ENCODE results near the gene ZC3H13. TPM values are rescaled to one million over a fixed set of nuclear protein-coding genes. Genes with fewer than 3 reads are reported as not detected.

ZC3H13 gene
- polyA plus RNA-seq = 59.8 TPM

- H3K4me1 Mint-ChIP-seq = peaks cover 17 to 31% (median 23%) of the 10 kb centered on the region in 3 donors
- peaks cover 4% of the 10 kb centered on the region for H3K27me3 Mint-ChIP-seq
- H3K36me3 Mint-ChIP-seq = peaks cover 7% of the 10 kb centered on the region
- H3K27ac Mint-ChIP-seq = peak within 1 kb of the TSS; percentile 43 to 97 (median 94)
- peak within 1 kb of the TSS; percentile 82 to 96 (median 94) for H3K4me3 Mint-ChIP-seq
- peaks cover 0 to 3% (median 0%) of the 10 kb centered on the region in 3 donors for H3K9me3 Mint-ChIP-seq
Observed at GRCh38 chr13:46052319-46053161, at the start of gene ZC3H13. ZC3H13 (minus strand) TSS chr13:46052746; CDS start chr13:46045507, 7,239 bp downstream.

DNA sequence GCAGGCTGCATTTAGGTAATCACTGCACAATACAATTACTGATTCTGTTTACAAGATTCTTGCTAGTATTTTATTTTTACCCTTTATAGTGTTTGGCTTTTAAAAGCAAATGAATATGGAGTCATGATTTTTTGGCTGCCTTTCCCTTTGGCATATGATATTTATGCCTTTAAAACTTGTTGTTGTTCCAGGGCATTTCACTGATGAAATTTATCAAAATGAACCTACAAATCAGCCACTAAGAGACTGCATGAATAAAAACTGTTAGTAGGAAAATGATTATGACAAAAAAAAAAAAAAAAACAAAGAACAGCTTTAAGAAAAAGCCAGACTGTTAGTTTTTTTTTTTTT, 49.7 kb upstream of the ZC3H13 start:
- no peaks in the 10 kb centered on the region for H3K9me3 Mint-ChIP-seq
- H3K4me1 Mint-ChIP-seq = peaks cover 3 to 9% (median 4%) of the 10 kb centered on the region in 3 donors
- no peak overlapping the region for H3K27ac Mint-ChIP-seq
- H3K36me3 Mint-ChIP-seq = no peaks in the 10 kb centered on the region
- H3K27me3 Mint-ChIP-seq = peaks cover 4% of the 10 kb centered on the region
- H3K4me3 Mint-ChIP-seq = no peak overlapping the region

- Mint-ChIP-seq H3K4me1 (peaks cover 0 to 6% (median 0%) of the 10 kb centered on the region in 3 donors), H3K9me3 (peaks cover 0 to 2% (median 0%) of the 10 kb centered on the region in 3 donors), H3K27ac (no peak overlapping the region), H3K36me3 (no peaks in the 10 kb centered on the region), H3K27me3 (peaks cover 3% of the 10 kb centered on the region), H3K4me3 (no peak overlapping the region)
Observed at GRCh38 chr13:46101484-46102254, 49.1 kb upstream of the ZC3H13 start.

DNA sequence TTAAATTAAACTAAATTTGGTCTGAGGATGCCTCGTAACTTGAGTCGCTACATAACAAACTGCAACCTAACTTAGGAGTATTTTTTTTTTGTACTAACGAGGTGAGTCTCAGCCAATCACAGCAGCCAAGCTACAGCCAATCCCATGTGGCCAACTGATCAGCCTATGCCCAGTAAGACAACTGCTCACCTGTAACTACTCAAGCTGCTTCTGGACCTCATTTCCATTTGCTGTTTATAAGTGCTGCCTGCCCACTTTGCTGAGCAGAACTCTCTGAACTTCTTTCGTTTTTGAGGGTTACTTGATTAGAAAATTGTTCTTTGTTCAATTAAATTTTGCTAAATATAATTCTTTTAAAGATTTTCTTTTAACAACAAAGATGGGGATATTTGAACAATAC, 48.5 kb upstream of the ZC3H13 start:
- Mint-ChIP-seq H3K27me3 (peaks cover 3% of the 10 kb centered on the region), H3K9me3 (peaks cover 0 to 2% (median 0%) of the 10 kb centered on the region in 3 donors), H3K27ac (no peak overlapping the region), H3K4me3 (no peak overlapping the region), H3K4me1 (peaks cover 0 to 6% (median 0%) of the 10 kb centered on the region in 3 donors), H3K36me3 (no peaks in the 10 kb centered on the region)

DNA sequence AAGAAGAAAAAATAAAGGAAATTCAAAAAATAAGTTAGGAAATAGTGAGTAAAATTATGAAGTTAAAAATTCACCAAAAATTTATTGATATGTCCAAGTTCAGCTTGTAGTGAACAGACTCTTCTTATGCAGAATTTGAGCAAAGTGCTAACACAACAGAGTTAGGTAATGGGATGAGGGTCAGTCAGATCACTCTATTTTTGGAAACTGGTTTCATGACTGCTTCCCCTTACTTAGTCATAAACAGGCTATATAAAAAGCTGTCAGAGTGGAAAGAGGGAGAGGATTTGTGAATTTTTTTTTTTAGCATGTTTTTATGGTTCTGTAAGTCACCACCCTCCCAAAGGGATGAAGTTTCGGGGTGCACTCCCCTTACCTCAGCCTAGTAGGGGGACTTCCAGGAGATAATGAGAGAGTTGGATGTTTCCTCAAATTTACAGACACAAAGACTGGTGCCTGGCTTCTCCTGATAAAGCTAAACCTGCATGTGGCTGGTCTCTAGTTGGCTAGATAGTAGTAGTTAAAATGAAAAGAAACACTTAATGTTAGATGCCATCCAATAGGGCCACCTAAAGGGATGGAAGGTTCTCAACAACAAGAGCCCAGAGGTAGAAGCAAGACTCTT, 47.8 kb upstream of the ZC3H13 start:
- Mint-ChIP-seq H3K4me1 (peaks cover 0 to 6% (median 0%) of the 10 kb centered on the region in 3 donors), H3K9me3 (peaks cover 0 to 2% (median 0%) of the 10 kb centered on the region in 3 donors), H3K27me3 (peaks cover 5% of the 10 kb centered on the region), H3K27ac (peak overlapping the region in 1 of 3 donors; percentile 27), H3K36me3 (no peaks in the 10 kb centered on the region), H3K4me3 (no peak overlapping the region)

GRCh38 chr13:46097663-46098062, 45.1 kb upstream of the ZC3H13 start:
- Mint-ChIP-seq H3K9me3 (peaks cover 0 to 2% (median 0%) of the 10 kb centered on the region in 3 donors), H3K27me3 (peaks cover 14% of the 10 kb centered on the region), H3K27ac (no peak overlapping the region), H3K36me3 (no peaks in the 10 kb centered on the region), H3K4me3 (no peak overlapping the region), H3K4me1 (peaks cover 0 to 6% (median 0%) of the 10 kb centered on the region in 3 donors)

GRCh38 chr13:46097015-46097414, 44.5 kb upstream of the ZC3H13 start:
- H3K27me3 Mint-ChIP-seq = peaks cover 14% of the 10 kb centered on the region
- peaks cover 0 to 2% (median 0%) of the 10 kb centered on the region in 3 donors for H3K9me3 Mint-ChIP-seq
- H3K4me3 Mint-ChIP-seq = no peak overlapping the region
- no peaks in the 10 kb centered on the region for H3K36me3 Mint-ChIP-seq
- H3K4me1 Mint-ChIP-seq = peaks cover 0 to 4% (median 0%) of the 10 kb centered on the region in 3 donors
- no peak overlapping the region for H3K27ac Mint-ChIP-seq

DNA sequence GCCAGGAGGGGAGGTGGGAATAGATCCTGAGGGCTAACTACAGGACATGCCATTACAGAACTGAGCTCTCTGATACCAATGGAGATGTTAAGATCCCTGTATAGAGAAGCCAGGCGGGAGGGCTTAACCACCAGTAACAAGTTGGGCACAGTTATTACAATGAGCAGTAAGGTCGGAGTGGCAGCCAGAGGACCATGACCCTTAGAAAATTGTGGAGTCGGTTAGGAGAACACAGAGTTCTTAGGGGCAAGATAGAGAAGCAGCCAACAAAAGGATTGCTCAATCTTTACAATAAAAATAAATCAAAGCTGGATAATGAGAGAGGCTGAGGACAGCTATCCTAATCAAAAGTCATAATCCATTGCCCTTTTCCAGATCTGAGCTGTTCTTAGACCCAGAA, 41.9 kb upstream of the ZC3H13 start:
- no peaks in the 10 kb centered on the region for H3K4me1 Mint-ChIP-seq
- peaks cover 19% of the 10 kb centered on the region for H3K27me3 Mint-ChIP-seq
- H3K36me3 Mint-ChIP-seq = no peaks in the 10 kb centered on the region
- H3K27ac Mint-ChIP-seq = no peak overlapping the region
- no peak overlapping the region for H3K4me3 Mint-ChIP-seq
- H3K9me3 Mint-ChIP-seq = peaks cover 0 to 2% (median 0%) of the 10 kb centered on the region in 3 donors

DNA sequence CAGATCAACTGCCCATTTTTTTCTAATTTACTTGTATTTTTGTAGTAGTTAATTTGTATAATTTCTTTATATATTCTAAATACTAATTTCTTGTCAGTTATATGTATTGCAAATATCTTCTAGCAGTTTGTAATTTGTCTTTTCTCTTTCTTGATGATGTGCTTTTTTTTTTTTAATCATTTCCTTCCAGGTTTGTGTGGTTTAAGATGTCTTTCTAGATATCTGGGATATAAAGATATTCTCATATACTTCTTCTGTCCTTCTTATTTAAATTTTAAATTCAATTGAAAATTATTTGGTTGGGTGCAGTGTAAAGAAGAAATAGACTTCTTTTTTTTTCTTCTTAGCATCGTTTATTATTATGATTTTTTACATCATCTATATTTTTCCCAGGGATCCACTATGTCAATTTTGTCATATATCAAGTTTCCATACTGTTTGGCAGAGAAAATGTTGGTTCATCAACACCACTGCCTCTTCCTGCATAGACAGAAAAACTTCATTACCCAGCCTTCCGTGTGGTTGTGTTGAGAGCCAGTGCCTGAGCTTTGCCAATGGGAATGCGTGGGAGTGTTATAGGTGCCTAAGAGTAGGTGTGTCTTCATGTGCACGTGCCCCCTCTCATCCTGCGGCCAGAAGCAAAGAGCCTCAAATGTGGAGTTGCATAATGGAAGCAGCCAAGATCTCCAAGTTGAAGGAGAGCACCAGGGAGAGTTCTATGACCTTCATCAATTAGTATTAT, 36.4 kb upstream of the ZC3H13 start:
- Mint-ChIP-seq H3K36me3 (no peaks in the 10 kb centered on the region), H3K27me3 (peaks cover 15% of the 10 kb centered on the region), H3K27ac (no peak overlapping the region), H3K4me1 (peaks cover 0 to 2% (median 0%) of the 10 kb centered on the region in 3 donors), H3K9me3 (no peaks in the 10 kb centered on the region), H3K4me3 (no peak overlapping the region)

GRCh38 chr13:46087481-46087880, 34.9 kb upstream of the ZC3H13 start:
- Mint-ChIP-seq H3K9me3 (no peaks in the 10 kb centered on the region), H3K4me3 (no peak overlapping the region), H3K27ac (no peak overlapping the region), H3K4me1 (peaks cover 0 to 2% (median 0%) of the 10 kb centered on the region in 3 donors), H3K36me3 (no peaks in the 10 kb centered on the region), H3K27me3 (peaks cover 9% of the 10 kb centered on the region)

DNA sequence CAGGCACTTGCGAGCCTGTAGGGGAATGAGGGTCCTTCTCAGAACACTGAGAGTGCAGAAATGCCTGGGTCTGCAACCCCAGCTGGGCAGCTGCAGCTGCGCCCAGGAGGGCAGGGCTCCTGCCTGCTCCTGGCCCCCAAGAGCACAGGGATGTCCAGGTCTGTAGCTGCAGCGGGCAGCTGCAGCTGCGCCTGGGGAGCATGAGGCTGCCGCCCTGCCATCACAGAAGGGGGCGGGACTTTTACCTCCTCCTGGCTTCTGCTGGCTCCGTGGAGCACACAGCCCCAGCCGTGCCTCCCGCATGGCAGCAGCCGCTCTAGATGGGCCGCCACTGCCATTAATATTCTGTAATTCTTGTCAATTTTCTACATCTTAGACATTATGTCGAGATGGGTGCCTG, 34.4 kb upstream of the ZC3H13 start:
- no peaks in the 10 kb centered on the region for H3K9me3 Mint-ChIP-seq
- peaks cover 0 to 2% (median 0%) of the 10 kb centered on the region in 3 donors for H3K4me1 Mint-ChIP-seq

DNA sequence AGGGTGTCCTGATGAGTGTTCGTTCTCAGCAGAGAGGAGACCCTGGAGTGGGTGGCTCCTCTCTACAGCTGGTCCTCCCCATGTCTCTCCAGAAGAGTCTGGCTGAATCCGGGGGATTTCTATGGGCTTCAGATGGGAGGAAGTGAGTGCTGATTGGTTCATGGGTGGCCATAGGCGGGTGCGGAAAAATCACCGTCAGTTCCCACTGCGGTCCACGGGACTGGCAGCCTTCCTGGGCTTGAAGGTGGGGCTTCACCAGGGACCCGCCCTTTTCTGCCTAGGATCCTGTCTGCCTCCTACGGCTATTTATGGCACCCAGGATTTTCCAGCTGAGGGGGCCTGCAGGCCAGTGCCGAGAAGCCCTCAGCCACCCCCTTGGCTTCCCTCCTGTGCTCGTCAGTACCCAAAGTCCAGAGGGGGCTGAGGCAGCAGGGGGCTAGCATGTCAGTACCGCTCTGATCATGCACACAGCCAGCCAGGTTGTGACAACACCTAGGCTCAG, 33.9 kb upstream of the ZC3H13 start:
- no peak overlapping the region for H3K27ac Mint-ChIP-seq
- H3K4me1 Mint-ChIP-seq = peaks cover 0 to 2% (median 0%) of the 10 kb centered on the region in 3 donors
- no peaks in the 10 kb centered on the region for H3K9me3 Mint-ChIP-seq
- H3K36me3 Mint-ChIP-seq = no peaks in the 10 kb centered on the region
- peaks cover 9% of the 10 kb centered on the region for H3K27me3 Mint-ChIP-seq
- no peak overlapping the region for H3K4me3 Mint-ChIP-seq

More for the DNA sequence above, 34.4 kb upstream of the ZC3H13 start:
- H3K36me3 Mint-ChIP-seq = no peaks in the 10 kb centered on the region
- H3K27me3 Mint-ChIP-seq = peaks cover 9% of the 10 kb centered on the region
- H3K27ac Mint-ChIP-seq = no peak overlapping the region
- H3K4me3 Mint-ChIP-seq = no peak overlapping the region

GRCh38 chr13:46085737-46086136, 33.2 kb upstream of the ZC3H13 start:
- Mint-ChIP-seq H3K4me3 (no peak overlapping the region), H3K27ac (no peak overlapping the region), H3K27me3 (peaks cover 4% of the 10 kb centered on the region), H3K36me3 (no peaks in the 10 kb centered on the region), H3K9me3 (no peaks in the 10 kb centered on the region), H3K4me1 (peaks cover 0 to 2% (median 0%) of the 10 kb centered on the region in 3 donors)

GRCh38 chr13:46082324-46082723, 29.8 kb upstream of the ZC3H13 start:
- H3K9me3 Mint-ChIP-seq = no peaks in the 10 kb centered on the region
- H3K4me3 Mint-ChIP-seq = no peak overlapping the region
- no peak overlapping the region for H3K27ac Mint-ChIP-seq
- H3K27me3 Mint-ChIP-seq = peaks cover 4% of the 10 kb centered on the region
- no peaks in the 10 kb centered on the region for H3K36me3 Mint-ChIP-seq
- H3K4me1 Mint-ChIP-seq = no peaks in the 10 kb centered on the region
